GM12892 (cell line): ENCODE data around the gene PLCG2.

Experiments
- POLR2A ChIP-seq: IDR thresholded peaks from 2 replicates; pipeline ENCODE4 v1.6.1; 2011; ENCODE audit warnings: low read depth, low read length, control low read depth
- POLR2AphosphoS5 ChIP-seq: IDR thresholded peaks from 2 replicates; pipeline ENCODE4 v1.6.1; 2011; ENCODE audit warnings: low read depth, low read length, control low read depth

GRCh38 chr16:81904320-81904719, 125.2 kb downstream of the PLCG2 start:
- TF ChIP-seq POLR2A, result no peak
- no peak for TF ChIP-seq POLR2AphosphoS5
